HCEC 1CT (cell line): ENCODE data around the gene CIDEB.
"Not testable (repeated sequence)": the region's sequence is repeated elsewhere in the genome, so short reads cannot be mapped to it uniquely, and the experiment has no call there.

Experiments
- DNase-seq: peaks from one replicate; pipeline ENCODE4 v3.0.0-alpha.2; 2017

Gene CIDEB, protein sequence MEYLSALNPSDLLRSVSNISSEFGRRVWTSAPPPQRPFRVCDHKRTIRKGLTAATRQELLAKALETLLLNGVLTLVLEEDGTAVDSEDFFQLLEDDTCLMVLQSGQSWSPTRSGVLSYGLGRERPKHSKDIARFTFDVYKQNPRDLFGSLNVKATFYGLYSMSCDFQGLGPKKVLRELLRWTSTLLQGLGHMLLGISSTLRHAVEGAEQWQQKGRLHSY

DNA sequence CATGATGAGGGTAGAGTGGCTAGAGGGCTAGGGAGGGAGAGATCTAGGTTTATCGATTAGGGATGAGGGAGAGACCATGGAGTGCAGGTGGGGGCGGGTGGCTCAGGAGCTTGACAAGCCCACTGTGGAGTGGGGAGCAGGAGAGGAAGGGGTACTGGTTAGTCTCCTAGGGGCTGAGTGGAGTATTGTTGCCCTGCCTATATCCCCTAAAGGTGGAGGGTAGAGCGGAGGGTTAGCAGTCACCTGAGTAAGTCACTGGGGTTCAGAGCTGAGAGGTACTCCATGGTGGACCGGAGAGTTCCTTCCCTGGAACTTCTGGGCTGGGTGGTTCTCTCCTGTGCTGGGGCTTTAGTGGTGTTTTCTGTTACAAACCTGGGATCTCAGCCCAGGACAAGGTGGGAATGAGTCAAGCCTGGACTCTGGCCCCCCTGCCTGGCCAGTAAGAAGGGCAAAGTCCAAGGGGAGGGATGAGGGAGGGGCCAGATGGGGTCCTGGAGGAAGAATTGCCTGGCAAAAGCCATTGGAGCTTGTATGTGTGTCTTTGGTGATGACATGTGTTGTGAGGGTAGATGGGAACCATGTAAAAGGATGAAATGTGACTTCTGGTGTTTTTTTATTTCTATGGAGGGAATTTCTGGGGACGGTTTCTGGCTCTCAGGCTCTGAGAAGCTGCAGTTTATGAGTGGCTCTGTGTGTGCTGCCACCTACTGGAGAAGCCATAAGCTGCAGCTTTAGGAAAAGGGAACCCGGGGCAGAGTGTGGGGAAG lies at the start of gene CIDEB:
Gene CIDEB (minus strand): TSS at position 403 of the 767 bp plus-strand sequence. CDS start 119 bp downstream, at position 284.
- DNase-seq = peak; percentile 34

- DNase-seq = no peak
These were observed 48.4 kb upstream of the CIDEB start for GRCh38 chr14:24356208-24356607.

- DNase-seq = no peak
These were observed 47.2 kb upstream of the CIDEB start for GRCh38 chr14:24355009-24355408.

DNA sequence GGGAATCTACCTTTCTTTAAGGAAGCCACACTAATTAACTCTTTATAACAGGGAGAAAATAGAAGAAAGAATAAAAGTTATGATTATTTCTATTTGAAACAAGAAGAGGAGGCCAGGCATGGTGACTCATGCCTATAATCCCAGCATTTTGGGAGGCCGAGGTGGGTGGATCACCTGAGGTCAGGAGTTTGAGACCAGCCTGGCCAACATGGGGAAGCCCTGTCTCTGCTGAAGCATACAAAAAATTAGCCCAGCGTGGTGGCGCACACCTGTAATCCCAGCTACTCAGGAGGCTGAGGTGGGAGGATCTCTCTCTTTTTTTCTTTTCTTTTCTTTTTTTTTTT lies 46.7 kb upstream of the CIDEB start:
- DNase-seq = not testable (repeated sequence)

GRCh38 chr14:24353559-24354481 lies 46.0 kb upstream of the CIDEB start:
- peak; percentile 86 for DNase-seq

DNA sequence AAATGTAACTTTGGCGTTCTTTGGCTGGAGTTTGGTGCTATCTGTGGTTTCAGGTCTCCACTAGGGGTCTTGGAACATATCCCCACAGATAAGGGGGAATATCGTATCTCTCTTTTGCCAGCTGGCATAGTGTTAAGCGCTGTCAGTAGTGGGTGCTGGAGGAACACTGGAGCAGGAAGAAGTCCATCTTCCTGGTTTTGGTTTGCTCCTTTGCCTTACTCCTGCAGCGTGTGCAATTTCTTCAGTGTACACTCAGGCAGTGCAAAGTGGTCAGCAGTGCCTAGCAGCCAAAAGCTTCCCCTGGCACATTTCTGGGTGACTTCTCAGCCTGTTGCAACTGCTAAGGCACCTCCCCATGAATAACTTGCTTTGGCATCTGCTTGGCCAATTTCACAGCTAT lies 43.7 kb upstream of the CIDEB start:
- DNase-seq = peak; percentile 42

DNA sequence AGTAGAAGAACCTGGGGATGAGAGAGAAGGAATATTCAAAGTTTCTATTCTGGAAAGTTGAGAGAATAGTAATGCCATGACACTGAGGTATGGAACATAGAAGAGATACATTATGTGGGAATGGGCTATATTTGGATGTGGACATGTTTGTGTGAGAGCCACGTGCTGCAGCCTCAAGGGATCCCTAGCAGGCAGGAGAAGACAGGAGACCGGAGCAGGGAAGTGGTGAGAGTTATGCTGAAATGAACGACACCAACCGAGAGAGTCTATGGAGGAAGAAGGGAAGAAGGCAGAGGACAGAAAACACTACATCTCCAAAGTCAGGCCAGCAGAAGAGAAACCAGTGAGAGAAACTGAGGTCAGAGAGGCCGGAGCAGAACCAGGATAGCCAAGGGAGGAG lies 42.0 kb upstream of the CIDEB start:
- no peak for DNase-seq

DNA sequence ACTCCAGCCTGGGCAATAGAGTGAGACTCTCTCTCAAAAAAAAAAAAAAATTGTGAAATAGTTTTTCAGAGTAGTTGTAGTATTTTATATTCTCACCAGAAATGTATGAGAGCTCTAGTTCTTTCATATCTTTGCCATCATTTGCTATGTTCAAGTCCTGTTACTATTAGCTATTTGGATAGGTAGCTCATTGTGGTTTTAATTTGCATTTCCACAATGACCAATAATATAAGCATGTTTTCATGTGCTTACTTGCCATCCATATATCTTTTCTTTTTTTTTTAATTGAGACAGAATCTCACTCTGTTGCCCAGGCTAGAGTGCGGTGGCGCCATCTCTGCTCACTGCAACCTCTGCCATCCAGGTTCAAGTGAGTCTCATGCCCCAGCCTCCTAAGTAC lies 40.4 kb upstream of the CIDEB start:
- DNase-seq = no peak

- DNase-seq = no peak
These were observed 39.4 kb upstream of the CIDEB start for GRCh38 chr14:24347134-24347533.

DNA sequence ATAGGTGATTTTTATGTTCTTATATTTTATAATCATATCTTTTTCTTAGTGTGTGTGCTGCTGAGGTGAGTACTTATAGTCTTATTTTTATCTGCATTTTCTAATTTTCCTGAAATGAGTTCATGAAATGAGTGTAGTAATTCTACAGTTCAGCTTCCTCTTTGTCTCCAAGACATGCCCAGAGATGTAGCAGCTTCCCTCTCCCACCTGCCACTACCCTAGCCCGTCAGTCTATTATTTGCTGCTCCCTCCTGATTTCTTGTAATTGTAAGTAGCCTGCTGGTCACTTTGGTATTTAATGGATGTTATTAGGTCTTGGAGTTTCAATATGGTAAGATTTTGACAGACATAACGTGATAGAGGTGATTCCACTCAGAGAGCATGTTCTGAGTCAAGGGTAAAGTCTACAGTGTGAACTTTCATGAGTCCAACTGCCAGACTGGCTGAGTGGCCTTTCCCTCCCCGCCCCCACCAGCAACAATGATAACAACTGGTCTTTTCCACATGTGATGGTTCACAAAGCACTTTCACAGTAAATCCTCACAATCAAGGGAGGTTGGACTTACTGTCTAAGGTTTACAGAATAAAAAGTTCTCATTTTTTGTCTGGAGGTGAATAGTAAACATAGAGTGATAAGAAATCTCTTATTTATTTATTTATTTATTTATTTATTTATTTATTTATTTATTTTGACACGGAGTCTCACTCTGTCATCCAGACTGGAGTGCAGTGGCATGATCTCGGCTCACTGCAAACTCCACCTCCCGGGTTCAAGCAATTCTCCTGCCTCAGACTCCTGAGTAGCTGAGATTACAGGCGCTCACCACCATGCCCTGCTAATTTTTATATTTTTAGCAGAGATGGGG lies 36.3 kb upstream of the CIDEB start:
- DNase-seq = no peak

DNA sequence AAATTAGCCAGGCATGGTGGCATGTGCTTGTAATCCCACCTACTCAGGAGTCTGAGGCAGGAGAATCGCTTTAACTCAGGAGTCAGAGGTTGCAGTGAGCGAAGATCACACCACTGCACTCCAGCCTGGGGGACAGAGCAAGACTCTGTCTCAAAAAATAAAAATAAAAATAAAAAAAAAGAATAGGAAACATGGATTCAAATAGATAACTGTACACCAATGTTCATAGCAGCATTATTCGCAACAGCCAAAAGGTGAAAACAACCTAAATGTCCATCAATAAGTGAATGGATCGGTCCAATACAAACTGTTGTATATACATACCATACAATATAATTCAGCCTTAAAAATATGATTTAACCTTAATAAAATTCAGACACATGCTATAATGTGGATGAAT lies 35.1 kb upstream of the CIDEB start:
- DNase-seq = no peak

DNA sequence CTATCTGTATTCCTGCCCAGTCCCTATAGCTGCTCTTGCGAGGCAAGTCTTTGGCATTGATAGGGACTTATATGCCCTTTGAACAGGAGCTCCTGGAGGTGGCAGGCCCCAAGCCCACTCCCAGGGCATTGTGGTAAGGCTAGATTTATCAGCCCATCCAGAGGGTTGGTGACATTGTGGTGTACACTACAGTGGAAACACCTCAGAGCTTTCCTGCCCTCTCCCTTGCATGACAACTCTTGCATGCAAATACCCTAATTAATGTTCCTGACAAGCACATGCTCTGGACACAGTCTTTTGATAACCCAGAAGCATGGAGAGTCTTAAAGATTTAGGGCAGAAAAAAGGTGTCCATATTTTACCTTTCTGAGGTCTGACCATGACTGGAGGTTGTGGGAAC lies 32.8 kb upstream of the CIDEB start:
- no peak for DNase-seq

- DNase-seq = no peak
These were observed 31.7 kb upstream of the CIDEB start, which contains the start of gene RIPK3 for GRCh38 chr14:24339284-24340151. Gene RIPK3, minus strand, starts transcription at chr14:24339991. Its CDS starts 165 bp downstream, at chr14:24339826.

DNA sequence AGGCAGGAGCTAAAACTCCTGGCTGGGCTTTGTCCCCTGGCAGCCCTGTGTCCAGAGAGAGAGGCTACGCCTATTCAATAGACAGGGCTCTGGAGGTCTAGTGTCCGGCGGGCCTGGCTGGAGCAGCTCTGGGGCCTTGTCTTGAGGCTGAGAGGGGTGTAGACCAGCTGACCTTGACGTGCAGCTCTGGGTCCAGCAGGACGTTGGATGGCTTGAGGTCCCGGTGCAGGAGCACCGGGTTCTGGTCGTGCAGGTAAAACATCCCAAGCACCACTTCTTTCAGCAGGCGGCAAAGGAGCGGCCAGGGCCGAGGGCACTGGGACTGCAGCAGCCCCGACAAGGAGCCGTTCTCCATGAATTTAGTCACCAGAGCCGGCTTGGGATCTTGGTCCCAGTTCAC lies 31.1 kb upstream of the CIDEB start:
- DNase-seq = no peak

- no peak for DNase-seq
These were observed 30.0 kb upstream of the CIDEB start for GRCh38 chr14:24337824-24338175.

GRCh38 chr14:24337144-24337823 lies 29.5 kb upstream of the CIDEB start:
- DNase-seq = no peak

GRCh38 chr14:24335461-24336171 lies 27.8 kb upstream of the CIDEB start:
- DNase-seq = no peak

- DNase-seq = no peak
These were observed 26.9 kb upstream of the CIDEB start, which contains the start of gene ADCY4 for GRCh38 chr14:24334431-24335291. Gene ADCY4, minus strand, starts transcription at chr14:24335071. Its CDS starts 419 bp downstream, at chr14:24334652.
